MV-4-11 (cell line): Measurements from ENCODE around the gene ALK.

Source experiments
- DNase-seq: peaks from one replicate; lab custom pipeline; 2025; lab: John Stamatoyannopoulos, UW

Gene ALK

GRCh38 chr2:29487967-29488555 is 433.3 kb downstream of the ALK start:
- no peak for DNase-seq

GRCh38 chr2:29485631-29486030 is 435.8 kb downstream of the ALK start:
- no peak for DNase-seq

GRCh38 chr2:29485117-29485516 is 436.3 kb downstream of the ALK start:
- DNase-seq: no peak

- no peak for DNase-seq
Observed at GRCh38 chr2:29482867-29483266, 438.5 kb downstream of the ALK start.

GRCh38 chr2:29482348-29482747 is 439.0 kb downstream of the ALK start:
- DNase-seq: no peak

- no peak for DNase-seq
Observed at GRCh38 chr2:29481313-29481712, 440.1 kb downstream of the ALK start.

- DNase-seq: peak; percentile 40
Observed at GRCh38 chr2:29480426-29480825, 441.0 kb downstream of the ALK start.

GRCh38 chr2:29479401-29479800 is 442.0 kb downstream of the ALK start:
- no peak for DNase-seq

GRCh38 chr2:29478641-29479040 is 442.7 kb downstream of the ALK start:
- no peak for DNase-seq

GRCh38 chr2:29477186-29477585 is 444.2 kb downstream of the ALK start:
- no peak for DNase-seq

- no peak for DNase-seq
Observed at GRCh38 chr2:29475499-29475898, 445.9 kb downstream of the ALK start.

GRCh38 chr2:29469961-29470360 is 451.4 kb downstream of the ALK start:
- no peak for DNase-seq

- DNase-seq: no peak
Observed at GRCh38 chr2:29469516-29469915, 451.9 kb downstream of the ALK start.

- no peak for DNase-seq
Observed at GRCh38 chr2:29463181-29463900, 458.0 kb downstream of the ALK start.

- DNase-seq: no peak
Observed at GRCh38 chr2:29462293-29462692, 459.1 kb downstream of the ALK start.

- DNase-seq: no peak
Observed at GRCh38 chr2:29460190-29460589, 461.2 kb downstream of the ALK start.

GRCh38 chr2:29459445-29460179 is 461.8 kb downstream of the ALK start:
- DNase-seq: no peak

GRCh38 chr2:29456429-29456828 is 465.0 kb downstream of the ALK start:
- DNase-seq: no peak

GRCh38 chr2:29455200-29455860 is 466.1 kb downstream of the ALK start:
- DNase-seq: peak; percentile 61

GRCh38 chr2:29452036-29452435 is 469.4 kb downstream of the ALK start:
- no peak for DNase-seq

- DNase-seq: peak; percentile 3
Observed at GRCh38 chr2:29450596-29451222, 470.7 kb downstream of the ALK start.

GRCh38 chr2:29449499-29449898 is 471.9 kb downstream of the ALK start:
- no peak for DNase-seq
